NCI-H1092 (cell line): ENCODE data around the gene CDH23.

Experiments
- DNase-seq: peaks from one replicate; lab custom pipeline; 2025; lab: John Stamatoyannopoulos, UW

CDH23 gene

GRCh38 chr10:71440506-71441035 lies 43.9 kb downstream of the CDH23 start:
- no peak for DNase-seq

- DNase-seq, result no peak
Observed at GRCh38 chr10:71442000-71442399, 45.3 kb downstream of the CDH23 start.

GRCh38 chr10:71442859-71443570 lies 46.3 kb downstream of the CDH23 start:
- DNase-seq, result no peak

- DNase-seq, result no peak
Observed at GRCh38 chr10:71443676-71444075, 47.0 kb downstream of the CDH23 start.

GRCh38 chr10:71444284-71445054 lies 47.7 kb downstream of the CDH23 start:
- no peak for DNase-seq

- no peak for DNase-seq
Observed at GRCh38 chr10:71447676-71448075, 51.0 kb downstream of the CDH23 start.

GRCh38 chr10:71448146-71448545 lies 51.4 kb downstream of the CDH23 start:
- peak; percentile 48 for DNase-seq

- no peak for DNase-seq
Observed at GRCh38 chr10:71449026-71449425, 52.3 kb downstream of the CDH23 start.

GRCh38 chr10:71451754-71452153 lies 55.0 kb downstream of the CDH23 start:
- no peak for DNase-seq

GRCh38 chr10:71453186-71453585 lies 56.5 kb downstream of the CDH23 start:
- no peak for DNase-seq

- no peak for DNase-seq
Observed at GRCh38 chr10:71454347-71454746, 57.6 kb downstream of the CDH23 start.

GRCh38 chr10:71455035-71455434 lies 58.3 kb downstream of the CDH23 start:
- DNase-seq, result no peak

- no peak for DNase-seq
Observed at GRCh38 chr10:71456631-71457030, 59.9 kb downstream of the CDH23 start.

GRCh38 chr10:71457908-71458307 lies 61.2 kb downstream of the CDH23 start:
- DNase-seq, result no peak

GRCh38 chr10:71458387-71458786 lies 61.7 kb downstream of the CDH23 start:
- DNase-seq, result no peak

- DNase-seq, result no peak
Observed at GRCh38 chr10:71459513-71459912, 62.8 kb downstream of the CDH23 start.

GRCh38 chr10:71460615-71461014 lies 63.9 kb downstream of the CDH23 start:
- no peak for DNase-seq

- DNase-seq, result no peak
Observed at GRCh38 chr10:71461457-71461856, 64.7 kb downstream of the CDH23 start.

- DNase-seq, result no peak
Observed at GRCh38 chr10:71462062-71462935, 65.6 kb downstream of the CDH23 start.

- no peak for DNase-seq
Observed at GRCh38 chr10:71463111-71463510, 66.4 kb downstream of the CDH23 start.

- DNase-seq, result no peak
Observed at GRCh38 chr10:71465551-71466252, 69.0 kb downstream of the CDH23 start.

- no peak for DNase-seq
Observed at GRCh38 chr10:71466330-71466729, 69.6 kb downstream of the CDH23 start.
